Muscle of arm (tissue), 12 donors: ENCODE results near the gene BAG1. TPM values are rescaled to one million over a fixed set of nuclear protein-coding genes. Genes with fewer than 3 reads are reported as not detected.
A peak's percentile ranks its signal among the peaks of the same experiment; 100 is the strongest.

Experiments used
- DNase-seq: peaks from one replicate; pipeline ENCODE4 v3.0.0-alpha.2; 2013
- polyA plus RNA-seq, 12 donors: library from polyadenylated mRNA; unstranded; fragments of 120-200 nt; gene quantifications; one replicate each; pipeline ENCODE4 v1.2.1, GENCODE V29; 2013; ENCODE audit not compliant: insufficient read length in 12 of 12

The BAG1 gene
- polyA plus RNA-seq, 12 donors: 44.5 to 87.3 (median 76.7) TPM; not detected in 1

DNA sequence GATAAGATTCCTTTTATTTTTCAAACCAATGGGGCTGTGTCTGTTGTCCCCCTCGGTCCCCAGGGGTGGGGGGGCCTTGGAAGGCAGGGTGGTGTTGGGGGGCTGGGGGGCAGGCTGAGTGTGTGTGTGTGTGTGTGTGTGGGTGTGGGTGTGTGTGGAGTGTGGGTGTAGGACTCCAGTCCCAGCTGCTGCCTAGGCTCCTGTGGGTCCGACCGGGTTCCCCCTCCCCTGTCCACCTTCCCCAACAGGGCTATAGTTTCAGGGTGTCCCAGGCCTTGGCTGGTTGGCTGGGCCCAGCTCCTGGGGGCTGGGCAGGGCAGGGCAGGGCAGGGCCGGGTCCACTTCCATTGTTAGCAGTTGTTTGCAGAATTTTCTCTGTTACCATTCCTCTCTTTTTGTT is 23.7 kb upstream of the BAG1 start:
- DNase-seq: no peak

DNA sequence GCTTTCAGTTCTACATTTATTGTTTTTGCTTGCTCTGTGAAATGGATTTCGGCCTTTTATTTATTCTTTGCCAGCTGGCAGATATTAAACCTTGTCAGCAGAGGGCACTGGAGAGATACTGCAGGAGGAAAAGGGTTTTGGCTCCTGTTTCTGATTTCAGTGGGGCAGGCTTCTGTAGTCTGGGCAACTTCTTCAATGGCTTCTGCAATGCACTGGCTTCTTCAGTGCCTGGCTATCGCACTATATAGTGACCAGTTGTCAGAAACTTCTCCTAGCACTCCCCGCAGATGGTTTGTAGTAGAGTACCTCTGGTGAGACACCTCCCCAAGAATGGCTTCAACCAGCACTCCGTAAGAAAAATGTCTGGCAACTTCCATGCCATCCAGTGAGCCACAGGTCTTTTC is 22.6 kb upstream of the BAG1 start:
- DNase-seq: peak; percentile 48

DNA sequence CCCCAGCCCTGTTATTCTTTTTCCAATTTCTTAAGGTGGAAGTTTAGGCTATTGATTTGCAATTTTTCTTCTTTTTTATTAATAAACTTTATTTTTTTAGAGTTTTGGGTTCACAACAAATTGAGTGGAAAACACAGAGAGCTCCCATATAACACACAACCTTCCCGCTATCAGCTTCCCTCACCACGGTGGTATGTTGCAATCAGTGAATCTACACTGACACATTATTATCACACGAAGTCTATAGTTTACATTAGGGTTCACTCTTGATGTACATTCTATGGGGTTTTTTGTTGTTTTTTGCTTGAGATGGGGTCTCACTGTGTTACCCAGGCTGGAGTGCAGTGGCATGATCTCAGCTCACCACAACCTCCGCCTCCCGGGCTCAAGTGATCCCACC is 21.0 kb upstream of the BAG1 start:
- no peak for DNase-seq

DNA sequence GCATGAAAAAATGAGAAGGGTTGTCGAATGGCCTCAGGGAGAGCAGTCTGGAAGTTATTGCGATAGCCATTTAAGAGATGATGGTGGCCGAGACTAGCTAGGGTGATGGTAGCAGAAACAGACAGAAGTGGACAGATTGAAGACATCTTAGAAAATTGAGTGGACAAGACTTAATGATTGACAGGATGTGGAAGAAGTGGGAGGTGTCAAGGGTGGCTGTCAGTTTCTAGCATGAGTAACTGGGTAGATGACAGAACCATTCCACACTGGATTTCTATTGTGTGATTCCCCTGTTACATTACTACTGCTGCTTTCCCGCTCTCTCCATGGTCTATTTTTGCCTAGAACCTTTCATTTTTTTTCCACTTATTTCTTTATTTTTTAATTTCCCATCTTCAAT is 13.0 kb upstream of the BAG1 start:
- no peak for DNase-seq

DNA sequence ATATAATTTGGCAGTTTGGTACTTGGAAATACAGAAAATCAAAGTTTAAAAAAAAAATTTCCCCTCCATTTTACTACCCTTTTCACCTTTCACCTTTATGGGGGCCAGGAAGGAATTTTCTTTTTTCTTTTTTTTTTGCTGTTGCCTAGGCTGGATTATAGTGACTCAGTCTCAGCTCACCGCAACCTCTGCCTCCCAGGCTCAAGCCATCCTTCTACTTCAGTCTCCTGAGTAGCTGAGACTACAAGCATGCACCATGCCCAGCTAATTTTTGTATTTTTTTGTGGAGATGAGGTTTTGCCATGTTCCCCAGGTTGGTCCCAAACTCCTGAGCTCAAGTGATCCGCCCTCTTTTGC is 9.4 kb upstream of the BAG1 start:
- no peak for DNase-seq

DNA sequence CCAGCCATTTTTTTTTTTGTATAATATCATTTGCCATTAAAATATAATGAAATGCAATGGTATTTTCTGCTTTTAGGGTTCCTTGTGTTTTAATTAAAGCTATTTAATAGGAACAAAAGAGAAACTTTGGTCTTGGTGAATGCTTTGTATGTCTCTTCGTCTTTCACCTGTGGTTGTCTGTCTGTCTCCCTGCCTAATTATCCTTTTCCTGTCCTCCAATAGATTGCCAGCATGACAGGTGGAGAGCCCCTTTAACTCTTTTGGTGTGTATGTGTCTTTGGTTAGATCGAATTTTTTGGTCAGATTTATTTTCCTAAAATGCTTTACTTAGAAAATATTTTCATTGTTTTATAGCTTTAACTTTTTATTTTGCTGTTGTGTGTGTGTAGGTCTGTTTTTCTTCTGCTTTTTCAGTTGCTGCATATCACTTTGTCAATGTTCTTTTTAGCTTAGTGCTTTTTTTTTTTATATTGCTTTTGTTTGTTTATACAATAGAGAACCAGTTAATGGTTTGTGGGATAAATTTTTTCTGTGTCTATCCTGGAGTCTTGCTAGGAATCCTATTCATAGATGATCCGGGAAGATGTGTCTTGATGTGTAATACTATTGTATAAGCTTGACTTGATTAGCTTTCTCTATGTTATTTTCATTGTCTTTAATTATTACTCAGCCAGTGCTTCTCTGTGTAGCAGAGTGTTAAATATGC is 8.9 kb upstream of the BAG1 start:
- DNase-seq: no peak

DNA sequence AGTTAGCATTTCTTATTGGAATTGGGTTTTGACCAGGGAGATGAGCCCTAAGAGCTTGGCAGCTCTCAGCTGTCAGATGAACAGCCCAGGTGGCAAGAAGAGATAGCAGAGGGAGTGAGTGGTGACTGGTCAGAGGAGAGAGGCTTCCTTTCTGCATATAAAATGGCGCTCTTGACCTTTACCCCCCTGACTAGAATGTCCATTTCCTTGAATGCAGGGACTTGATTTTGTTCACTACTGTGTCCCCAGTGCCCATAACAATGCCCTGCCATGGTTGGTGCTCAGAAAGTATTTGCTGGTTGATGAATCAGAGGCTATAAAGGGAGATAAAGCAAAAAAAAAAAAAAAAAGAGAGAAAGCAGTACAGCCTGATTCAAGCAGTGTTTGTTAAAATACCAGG is 7.6 kb upstream of the BAG1 start:
- DNase-seq: no peak

DNA sequence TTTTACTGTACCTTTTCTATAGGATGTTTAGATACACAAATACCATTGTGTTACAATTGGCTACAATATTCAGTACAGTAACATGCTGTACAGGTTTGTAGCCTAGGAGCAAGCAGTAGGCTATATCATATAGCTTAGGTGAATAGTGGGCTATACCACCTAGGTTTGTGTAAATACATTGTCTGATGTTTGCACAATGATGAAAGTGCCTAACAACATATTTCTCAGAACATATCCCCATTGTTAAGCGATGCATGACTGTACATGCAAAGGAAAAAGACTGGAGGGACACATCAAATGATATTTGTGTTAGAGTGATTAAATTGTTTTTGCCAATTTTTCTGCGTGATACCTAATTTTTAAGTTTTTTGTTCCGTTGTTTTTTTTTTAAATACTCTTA is 5.6 kb upstream of the BAG1 start:
- DNase-seq: no peak

DNA sequence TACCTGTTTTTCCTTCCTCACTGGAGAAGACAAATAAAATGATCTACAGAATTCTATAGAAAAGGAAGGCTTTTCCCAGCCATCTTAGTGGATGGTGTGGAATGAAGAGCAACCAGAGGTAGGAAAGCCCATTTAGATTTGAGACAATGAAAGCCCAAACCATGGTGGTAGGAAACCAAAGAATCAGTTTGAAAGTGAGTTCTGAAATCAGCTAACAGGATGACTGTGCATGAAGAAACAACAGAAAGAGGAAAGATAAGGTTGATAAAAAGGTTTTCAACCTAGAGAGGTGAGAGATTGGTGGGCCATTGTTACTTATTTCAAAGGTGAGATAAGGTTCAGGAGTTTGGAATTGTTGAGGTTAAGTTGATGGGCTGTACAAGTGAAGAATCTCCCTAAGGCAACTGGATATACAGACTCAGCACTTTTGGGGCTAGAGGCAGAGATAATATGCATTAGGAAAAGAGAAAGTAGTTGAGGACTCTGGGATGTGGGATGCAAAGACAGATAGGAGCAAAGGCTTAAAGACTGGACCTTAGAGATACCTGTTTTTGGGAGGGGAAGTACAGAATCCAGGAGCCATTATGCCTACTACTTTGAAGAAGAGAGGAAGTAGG is 2.8 kb upstream of the BAG1 start:
- DNase-seq: no peak

DNA sequence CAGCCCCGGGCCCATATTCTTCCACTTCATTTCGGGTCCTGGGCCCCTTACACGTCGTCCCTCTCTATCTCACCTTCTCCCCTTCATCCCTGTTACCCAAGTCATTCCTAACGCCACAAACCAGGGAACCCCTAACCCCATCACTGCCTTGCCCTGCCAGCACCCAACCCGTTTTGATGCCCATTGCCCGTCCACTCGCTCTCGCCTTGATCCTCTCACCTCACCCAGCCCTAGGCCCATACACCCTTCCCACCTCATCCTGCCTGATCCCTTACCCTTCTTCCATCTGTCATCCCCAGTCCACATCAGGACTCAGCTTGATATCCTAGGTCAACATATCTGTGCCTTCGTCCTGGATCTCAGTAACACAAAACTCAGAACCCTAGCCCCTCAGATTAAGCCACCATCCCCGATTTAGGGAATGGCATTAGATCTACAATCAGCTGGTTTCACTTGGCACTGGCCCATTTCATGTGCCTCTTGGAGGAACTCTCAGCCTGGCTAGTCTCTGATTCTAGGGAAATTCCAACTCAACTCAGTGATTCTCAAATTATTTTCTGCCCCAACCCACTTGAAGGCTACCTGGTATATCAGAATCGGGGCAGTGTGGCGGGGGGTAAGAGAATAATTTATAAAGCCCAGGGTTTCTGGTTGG is 830 bp upstream of the BAG1 start:
- no peak for DNase-seq

DNA sequence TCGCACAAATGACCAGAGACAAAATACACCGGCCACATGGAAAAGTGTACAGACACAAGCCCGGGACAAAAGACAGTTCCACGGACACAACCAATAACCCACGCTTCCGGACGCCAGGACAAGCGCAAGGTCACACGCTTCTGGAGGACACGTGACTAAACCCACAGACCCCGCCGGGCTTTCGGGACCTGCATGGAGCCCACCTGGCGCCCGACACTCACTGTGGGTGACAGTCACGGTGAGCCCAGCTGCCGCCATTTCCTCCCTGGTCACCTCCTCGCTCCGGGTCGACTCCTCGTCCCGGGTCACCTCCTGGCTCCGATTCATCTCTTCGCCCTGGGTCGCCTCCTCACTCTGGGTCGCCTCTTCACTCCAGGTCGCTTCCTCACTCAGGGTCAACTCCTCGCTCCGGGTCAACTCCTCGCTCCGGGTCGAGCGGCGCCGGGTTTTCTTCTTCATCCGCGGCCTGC is 470 bp downstream of the BAG1 start:
- peak; percentile 41 for DNase-seq

DNA sequence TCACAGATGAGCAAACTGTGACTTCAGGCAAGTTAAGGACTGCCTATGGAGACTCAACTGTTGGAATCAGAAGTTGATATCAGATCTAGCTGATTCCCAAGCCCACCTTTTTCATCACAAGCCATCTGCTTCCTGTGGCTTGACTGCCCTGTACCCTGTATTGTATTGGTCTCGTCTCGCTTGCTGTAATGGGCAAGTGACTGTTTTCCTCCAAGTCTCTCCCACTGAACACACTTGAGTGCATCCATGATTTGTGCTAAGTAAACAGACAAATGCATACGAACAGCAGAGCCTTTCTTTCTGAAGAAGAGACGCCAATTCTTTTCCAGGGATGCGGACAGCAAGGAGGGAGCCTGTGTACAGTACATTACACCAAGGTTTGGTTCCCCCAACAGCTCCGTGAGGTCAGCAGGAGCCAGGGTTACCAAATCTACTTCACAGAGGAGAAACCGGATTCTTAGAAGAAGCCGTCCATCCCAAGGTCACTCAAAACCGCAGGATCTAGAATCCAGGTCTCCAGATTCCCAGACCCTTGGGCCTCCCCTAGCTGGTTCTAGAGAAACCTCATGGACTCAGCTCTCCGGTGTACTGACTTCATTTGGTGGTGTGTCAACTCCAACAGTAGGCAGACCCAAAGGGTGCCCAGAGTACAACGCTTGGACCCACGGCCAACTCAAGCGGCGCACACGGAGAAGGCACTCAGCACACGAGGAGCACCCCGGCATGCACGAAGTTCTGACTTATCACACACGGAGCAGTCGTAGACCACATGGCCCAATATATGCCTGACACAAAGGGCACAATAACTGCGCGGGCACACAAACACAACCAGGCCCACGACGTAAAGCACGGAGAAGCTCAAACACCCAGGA is 1.1 kb downstream of the BAG1 start:
- no peak for DNase-seq

DNA sequence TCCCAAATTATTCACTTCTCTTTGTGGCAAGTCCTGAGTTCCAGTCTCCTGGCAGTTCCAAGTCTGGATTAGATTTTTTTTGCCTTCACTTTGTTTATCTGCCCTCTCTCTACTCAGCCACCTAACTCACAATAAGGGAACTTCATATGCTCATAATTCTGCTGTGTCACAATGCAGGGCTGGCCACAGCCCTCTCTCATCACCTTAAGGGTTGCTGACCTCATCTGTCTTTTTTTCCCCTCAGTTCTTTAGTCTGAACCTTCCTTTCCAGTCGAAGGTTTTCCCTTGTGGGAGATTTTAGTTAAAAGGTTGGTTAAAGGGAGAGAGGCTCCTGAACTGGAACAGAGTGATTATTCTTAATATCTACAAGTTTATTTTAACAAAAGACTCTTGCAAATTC is 4.1 kb downstream of the BAG1 start:
- no peak for DNase-seq

DNA sequence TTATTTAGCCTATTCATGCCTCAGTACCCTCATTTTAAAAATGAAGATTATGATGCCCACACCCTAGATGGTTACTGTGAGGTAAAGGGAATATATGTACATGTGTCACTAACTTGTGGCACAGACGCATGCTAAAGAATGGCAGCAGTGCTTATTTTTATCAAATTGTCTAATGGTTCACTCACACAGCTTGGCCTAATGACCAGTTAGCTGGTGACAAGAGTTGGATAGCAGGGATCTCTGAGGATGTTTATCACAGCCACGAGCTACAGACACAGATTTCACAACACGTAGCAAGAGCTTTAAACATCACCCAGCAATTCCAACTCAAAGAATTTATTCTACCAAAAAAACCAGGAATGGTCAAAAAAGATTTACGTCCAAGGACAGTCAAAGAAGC is 7.2 kb downstream of the BAG1 start:
- DNase-seq: no peak

DNA sequence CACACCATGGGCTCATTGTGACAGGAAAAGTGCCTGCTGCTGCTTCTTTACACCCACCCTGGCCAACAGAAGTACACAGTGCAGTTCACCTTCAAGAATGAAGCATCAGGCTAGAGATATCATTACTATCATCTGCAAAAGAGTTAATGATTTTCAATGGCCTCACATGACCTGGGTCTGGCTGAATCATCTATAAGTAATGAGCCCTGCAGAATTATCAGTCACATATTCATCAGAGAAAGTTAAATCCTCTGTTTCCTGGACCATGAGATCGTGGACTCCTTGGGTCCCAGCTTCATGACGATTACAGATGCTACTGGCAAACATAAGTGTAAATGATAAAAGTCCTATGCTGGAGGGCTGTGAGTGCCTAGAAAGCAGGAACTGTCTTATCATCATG is 8.3 kb downstream of the BAG1 start:
- no peak for DNase-seq

DNA sequence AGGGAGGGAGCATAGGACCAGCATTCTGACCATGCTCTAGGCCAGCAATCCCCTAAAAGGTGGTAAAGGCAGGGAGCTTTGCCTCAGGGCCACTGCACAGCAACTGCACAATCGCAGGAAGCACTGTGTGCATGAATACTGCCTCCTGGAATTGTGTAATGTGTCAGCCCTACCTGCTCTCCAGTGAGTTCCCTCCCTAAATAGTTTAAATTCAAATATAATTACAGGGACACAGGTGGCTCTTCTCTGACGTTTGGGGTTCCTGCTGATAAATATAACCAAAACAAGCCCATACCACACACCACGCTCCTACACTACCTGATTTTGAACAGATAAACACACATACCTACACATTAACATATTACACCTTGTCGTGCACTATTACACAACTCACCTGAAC is 9.0 kb downstream of the BAG1 start:
- DNase-seq: no peak

DNA sequence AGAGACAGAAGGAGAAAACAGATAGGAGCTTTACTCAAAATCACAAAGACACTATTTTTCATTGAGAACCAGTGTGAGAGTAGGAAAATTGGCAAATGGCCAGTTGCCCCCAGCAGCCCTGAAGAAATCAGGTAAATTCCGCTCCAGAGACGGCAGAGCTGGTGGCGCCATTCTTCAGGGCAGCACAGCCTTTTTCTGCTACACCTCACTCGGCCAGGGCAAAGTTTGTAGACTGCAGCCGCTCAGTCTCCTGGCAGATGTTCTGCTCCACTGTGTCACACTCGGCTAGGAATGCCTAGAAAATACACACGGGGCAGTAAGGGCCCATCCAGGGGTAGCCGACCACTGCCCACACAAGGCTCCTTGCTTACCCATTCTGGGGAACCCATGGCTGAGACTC is 9.5 kb downstream of the BAG1 start:
- DNase-seq: no peak

DNA sequence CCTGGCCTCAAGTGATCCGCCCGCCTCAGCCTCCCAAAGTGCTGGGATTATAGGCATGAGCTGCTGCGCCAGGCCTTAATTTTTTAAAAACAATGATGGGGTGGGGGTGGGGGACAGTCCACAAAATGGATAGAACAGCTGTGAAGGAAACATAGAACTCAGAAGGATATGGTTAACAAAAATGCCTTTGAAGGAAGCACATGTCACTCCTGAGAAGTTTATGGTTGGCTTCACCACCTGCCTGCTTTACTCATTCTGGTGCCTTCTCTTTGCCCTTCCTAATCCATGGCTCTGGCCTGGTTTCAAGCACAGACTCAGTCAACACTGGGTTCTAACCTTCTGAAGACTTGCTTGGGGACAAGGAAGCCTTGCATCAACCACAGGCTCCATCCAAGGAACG is 10.3 kb downstream of the BAG1 start:
- DNase-seq: no peak

DNA sequence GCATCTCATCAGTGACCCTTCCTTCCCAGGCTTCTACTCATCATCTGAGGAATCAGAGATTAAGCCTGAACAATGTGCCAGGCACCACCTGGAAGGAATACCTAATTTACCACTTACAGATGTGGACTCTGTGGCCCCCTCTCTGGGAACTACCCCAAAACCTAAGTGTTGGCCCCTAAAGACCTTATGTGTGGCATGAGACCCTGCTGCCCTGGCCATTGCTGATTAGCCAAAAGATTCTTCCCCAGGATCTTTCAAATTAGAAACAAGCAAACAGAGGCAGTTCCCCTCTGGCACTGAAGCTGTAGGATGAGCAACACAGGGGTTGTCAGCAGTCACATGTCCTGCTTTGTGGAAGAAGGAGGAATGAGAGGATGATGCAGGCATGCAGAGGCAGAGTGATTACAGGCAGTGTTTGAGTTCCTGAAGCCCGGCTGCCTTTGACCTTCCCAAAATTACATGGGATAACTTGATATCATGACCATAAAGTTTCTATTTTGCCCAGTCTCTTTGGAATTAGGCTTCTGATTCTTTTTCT is 14.0 kb downstream of the BAG1 start:
- no peak for DNase-seq

DNA sequence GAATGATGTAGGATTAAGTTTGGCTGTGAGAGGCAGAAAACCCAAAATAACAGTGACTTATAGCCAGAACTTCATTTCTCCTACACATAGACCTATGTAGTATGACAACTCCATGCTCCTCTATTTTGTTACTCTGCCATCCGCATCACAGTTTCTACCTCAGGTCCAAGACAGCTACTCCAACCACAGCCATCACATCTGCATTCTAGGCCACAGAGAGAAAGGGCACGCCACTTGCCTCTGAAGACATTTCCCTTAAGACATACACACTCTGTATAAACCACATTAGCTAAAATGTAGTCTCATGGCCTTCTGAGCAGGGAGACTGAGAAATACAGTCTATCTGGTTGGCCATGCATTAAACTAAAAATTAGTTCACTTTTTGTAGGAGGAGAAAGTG is 14.5 kb downstream of the BAG1 start:
- DNase-seq: no peak

DNA sequence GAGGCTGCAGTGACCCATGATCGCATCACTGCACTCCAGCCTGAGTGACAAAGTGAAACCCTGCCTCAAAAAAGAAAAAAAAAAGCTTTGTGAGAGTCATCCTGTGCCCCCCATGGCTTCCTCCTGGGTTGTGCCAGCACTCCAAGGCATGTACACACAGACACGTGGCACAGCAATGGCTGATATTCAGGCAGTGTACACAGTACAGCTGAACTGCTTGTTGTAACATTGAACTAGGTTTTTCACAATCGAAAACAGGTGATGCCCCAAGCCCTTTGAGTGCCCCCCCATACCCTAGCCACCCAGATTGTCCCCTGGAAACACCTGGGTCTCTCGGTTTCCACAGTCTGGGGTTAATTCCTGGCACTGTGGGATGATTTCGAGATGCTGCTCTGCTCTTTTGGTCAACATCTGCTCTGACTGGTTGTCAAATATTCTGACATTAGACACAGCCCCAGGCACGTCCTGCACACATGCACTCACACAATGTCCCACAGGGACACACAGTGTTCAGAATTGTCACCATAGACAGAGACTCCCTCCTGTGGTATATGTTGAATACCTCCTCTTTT is 15.3 kb downstream of the BAG1 start:
- DNase-seq: no peak

DNA sequence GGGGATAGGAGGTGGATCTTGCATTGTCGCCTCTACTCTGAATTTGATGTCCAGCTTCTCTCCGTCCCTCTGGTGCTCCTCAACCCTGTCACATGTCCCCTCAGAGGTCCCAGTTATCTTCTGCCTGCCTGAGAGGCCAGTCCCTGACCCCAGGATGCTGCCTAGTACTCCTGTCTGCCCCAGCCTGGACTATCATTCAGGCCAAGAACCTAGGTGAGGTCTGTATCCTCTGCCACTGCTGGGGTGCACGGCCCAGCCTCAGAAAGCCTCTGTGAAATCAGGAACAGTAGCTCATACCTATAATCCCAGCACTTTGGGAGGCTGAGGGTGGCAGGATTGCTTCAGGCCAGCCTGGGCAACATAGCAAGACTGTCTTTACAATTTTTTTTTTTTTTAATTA is 15.9 kb downstream of the BAG1 start:
- no peak for DNase-seq
